Smooth muscle cell (in vitro differentiated cells): ENCODE measurements around the gene ERFL. TPM values are rescaled to one million over a fixed set of nuclear protein-coding genes. Genes with fewer than 3 reads are reported as not detected.

Experiments
- DNase-seq: peaks from one replicate; lab custom pipeline; 2025; ENCODE audit not compliant: unreplicated experiment; lab: John Stamatoyannopoulos, UW
- H2AFZ ChIP-seq: fragments of 200-600 bp; sonication (generic); 2 replicates; pipeline ENCODE4 v1.6.0; 2016; ENCODE audit warnings: antibody characterized with exemption, low read depth, mild to moderate bottlenecking
- H3F3A ChIP-seq: fragments of 200-600 bp; sonication (generic); 2 replicates; pipeline ENCODE4 v1.6.0; 2017; ENCODE audit warnings: antibody characterized with exemption, low read depth
- H3K27ac ChIP-seq: fragments of 200-600 bp; sonication (generic); 2 replicates; pipeline ENCODE4 v1.5.1; 2016; ENCODE audit warnings: low read depth, mild to moderate bottlenecking
- H3K27me3 ChIP-seq: fragments of 200-600 bp; sonication (generic); 2 replicates; pipeline ENCODE4 v1.6.1; 2016; ENCODE audit warnings: low read depth, mild to moderate bottlenecking
- H3K36me3 ChIP-seq: fragments of 200-600 bp; sonication (generic); 2 replicates; pipeline ENCODE4 v1.5.1; 2016; ENCODE audit warnings: low read depth
- H3K4me1 ChIP-seq: fragments of 200-600 bp; sonication (generic); 2 replicates; pipeline ENCODE4 v1.5.1; 2016; ENCODE audit warnings: low read depth
- H3K4me2 ChIP-seq: fragments of 200-600 bp; sonication (generic); 2 replicates; pipeline ENCODE4 v1.6.0; 2016; ENCODE audit warnings: mild to moderate bottlenecking
- H3K4me3 ChIP-seq: fragments of 200-600 bp; sonication (generic); 2 replicates; pipeline ENCODE4 v1.5.1; 2016; ENCODE audit warnings: mild to moderate bottlenecking
- H3K79me2 ChIP-seq: fragments of 200-600 bp; sonication (generic); 2 replicates; pipeline ENCODE4 v1.6.0; 2016; ENCODE audit warnings: low read depth, mild to moderate bottlenecking
- H3K9ac ChIP-seq: fragments of 200-600 bp; sonication (generic); 2 replicates; pipeline ENCODE4 v1.6.0; 2016; ENCODE audit warnings: low read depth
- H3K9me3 ChIP-seq: fragments of 200-600 bp; sonication (generic); replicated peaks from 2 replicates; pipeline ENCODE4 v1.5.1; 2016; ENCODE audit warnings: low read depth
- H4K20me1 ChIP-seq: fragments of 200-600 bp; sonication (generic); 2 replicates; pipeline ENCODE4 v1.6.0; 2016; ENCODE audit warnings: low read depth
- WGBS: methylation state at CpG from one replicate; pipeline ENCODE4 v1.1.7; 2016; ENCODE audit warnings: low lambda C conversion rate; 5-methylcytosine and 5-hydroxymethylcytosine counted together
- polyA plus RNA-seq: library from polyadenylated mRNA; unstranded; fragments of >200 nt; fragmentation: Nextera tagmentation; extraction: Ambion mirVana; gene quantifications from 2 replicates; pipeline ENCODE4 v1.2.1, GENCODE V29; 2016
- total RNA-seq: library from RNA; depleted of rRNA; stranded (reverse); fragments of >200 nt; gene quantifications from 2 replicates; pipeline ENCODE4 v1.2.3, GENCODE V29; 2014
- TF ChIP-seq, protein P1 (sequence below): fragments of 200-600 bp; sonication (generic); IDR thresholded peaks from 2 replicates; pipeline ENCODE4 v1.5.1; 2017; ENCODE audit warnings: borderline replicate concordance, mild to moderate bottlenecking, antibody characterized with exemption; ENCODE audit not compliant: insufficient read depth, poor library complexity, severe bottlenecking

Gene ERFL
- total and polyA plus RNA-seq, 2 experiments from 2014 or later: 0.09 TPM

DNA sequence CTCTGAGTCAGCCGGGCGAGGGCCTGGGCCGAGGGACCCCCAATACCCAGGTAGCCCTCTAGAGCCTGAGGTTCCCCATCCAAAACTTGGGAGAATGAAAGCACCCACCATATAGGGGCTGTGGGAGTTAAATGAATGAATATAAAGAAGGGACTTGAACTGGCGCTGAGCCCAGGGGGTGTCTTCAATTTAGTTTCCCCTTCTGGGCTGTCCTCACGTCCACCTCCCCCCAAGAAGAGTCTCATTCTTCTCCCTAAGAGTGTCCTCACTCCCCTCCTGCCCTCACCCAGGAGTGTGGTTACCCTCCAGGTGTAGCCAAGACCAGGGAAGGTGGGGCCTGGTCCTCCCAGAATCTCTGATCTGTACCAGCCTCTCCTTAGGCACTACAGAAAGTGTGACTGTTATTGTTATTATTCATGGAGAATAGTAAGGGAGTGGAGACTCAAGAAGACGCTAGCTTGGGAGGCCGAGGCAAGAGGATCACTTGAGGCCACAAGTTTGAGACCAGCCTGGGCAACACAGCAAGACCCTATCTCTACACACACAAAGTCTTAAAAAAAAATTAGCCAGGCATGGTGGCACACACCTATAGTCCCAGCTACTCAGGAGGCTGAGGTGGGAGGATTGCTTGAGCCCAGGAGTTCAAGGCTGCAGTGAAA lies 48.5 kb downstream of the ERFL start:
- 84% methylated on average over 7 of the region's 7 CpGs for WGBS

DNA sequence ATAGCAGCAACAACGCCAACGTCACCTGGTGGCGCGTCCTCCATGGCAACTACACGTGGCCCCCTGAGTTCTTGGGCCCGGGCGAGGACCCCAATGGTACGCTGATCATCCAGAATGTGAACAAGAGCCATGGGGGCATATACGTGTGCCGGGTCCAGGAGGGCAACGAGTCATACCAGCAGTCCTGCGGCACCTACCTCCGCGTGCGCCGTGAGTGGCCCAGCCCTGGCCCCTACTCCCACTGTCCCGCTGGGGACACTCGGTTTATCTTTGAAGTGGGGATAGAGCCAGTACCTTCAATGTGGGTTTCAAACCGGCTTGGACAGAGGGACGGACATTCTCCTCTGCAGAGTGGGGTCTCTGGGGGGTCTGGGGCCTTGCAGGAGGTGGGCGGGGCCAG lies 49.2 kb downstream of the ERFL start:
- WGBS: 90% methylated on average over 20 of the region's 21 CpGs
- no peak overlapping the region for H3K4me2 ChIP-seq

More for the DNA sequence above, 48.5 kb downstream of the ERFL start:
- Histone ChIP-seq H3K27ac (no peak overlapping the region), H3K36me3 (no peaks in the 10 kb centered on the region), H4K20me1 (no peaks in the 10 kb centered on the region), H3F3A (peaks cover 13% of the 10 kb centered on the region), H3K79me2 (peaks cover 5% of the 10 kb centered on the region), H3K27me3 (peaks cover 3% of the 10 kb centered on the region), H3K4me2 (no peak overlapping the region), H3K9ac (no peak overlapping the region), H3K4me1 (no peaks in the 10 kb centered on the region), H2AFZ (no peak overlapping the region), H3K4me3 (no peak overlapping the region), H3K9me3 (no peaks in the 10 kb centered on the region)
- no peak for DNase-seq
- TF ChIP-seq, protein P1, sequence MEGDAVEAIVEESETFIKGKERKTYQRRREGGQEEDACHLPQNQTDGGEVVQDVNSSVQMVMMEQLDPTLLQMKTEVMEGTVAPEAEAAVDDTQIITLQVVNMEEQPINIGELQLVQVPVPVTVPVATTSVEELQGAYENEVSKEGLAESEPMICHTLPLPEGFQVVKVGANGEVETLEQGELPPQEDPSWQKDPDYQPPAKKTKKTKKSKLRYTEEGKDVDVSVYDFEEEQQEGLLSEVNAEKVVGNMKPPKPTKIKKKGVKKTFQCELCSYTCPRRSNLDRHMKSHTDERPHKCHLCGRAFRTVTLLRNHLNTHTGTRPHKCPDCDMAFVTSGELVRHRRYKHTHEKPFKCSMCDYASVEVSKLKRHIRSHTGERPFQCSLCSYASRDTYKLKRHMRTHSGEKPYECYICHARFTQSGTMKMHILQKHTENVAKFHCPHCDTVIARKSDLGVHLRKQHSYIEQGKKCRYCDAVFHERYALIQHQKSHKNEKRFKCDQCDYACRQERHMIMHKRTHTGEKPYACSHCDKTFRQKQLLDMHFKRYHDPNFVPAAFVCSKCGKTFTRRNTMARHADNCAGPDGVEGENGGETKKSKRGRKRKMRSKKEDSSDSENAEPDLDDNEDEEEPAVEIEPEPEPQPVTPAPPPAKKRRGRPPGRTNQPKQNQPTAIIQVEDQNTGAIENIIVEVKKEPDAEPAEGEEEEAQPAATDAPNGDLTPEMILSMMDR: no peak

DNA sequence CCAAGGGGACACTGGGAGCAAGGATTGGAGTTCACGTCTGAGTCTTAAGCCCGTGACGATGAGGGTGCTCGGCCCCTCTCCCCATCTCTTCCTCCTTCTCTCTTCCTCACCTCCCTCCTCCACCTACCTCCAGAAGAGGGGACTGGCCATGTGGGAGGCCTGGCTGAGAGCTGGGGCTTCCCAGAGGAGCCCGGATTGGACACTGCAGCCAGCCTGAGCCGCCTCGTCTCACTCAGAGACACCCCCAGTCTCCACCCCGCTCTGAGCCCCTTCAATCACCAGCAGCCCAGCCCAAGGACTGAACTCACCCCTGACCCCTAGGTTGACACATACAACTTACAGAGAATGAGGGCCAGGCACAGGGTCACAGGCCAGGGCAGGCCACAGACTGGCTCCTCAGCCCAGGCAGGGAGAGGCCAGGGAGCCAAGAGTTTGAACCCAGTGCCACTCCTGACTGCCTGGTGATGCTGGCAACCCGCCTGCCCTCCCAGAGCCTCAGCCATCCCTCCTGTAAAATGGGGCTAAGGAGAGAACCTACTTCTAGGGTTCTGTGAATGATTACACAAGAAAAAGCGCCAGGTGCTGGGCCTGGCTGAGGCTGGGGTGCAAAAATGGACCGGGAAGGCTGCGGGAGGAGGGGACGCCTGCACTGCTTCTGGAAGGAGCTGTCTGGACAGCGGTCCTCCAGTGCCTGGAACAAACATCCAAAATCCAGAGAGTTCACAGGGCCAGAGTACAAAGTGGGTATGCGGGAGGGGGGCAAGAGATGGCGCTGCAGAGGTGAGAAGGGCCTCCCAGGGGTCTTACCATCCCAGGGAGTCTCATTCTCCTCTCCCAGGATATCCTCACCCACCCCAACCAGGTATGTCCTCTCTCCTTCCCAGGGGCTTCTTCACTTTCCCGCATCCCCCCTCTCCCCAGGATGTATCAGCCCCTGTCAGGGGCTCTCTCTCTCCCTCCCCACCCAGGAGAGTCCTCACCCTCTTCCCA lies 50.0 kb downstream of the ERFL start:
- Histone ChIP-seq H3K4me1 (no peaks in the 10 kb centered on the region), H3K27ac (no peak overlapping the region), H3K9ac (no peak overlapping the region), H3K36me3 (no peaks in the 10 kb centered on the region), H2AFZ (no peak overlapping the region), H4K20me1 (peaks cover 4% of the 10 kb centered on the region), H3K9me3 (no peaks in the 10 kb centered on the region), H3F3A (peaks cover 16% of the 10 kb centered on the region), H3K4me3 (no peak overlapping the region), H3K27me3 (peaks cover 3% of the 10 kb centered on the region), H3K4me2 (no peak overlapping the region), H3K79me2 (no peaks in the 10 kb centered on the region)
- TF ChIP-seq, protein P1: no peak
- DNase-seq: no peak
- 85% methylated on average over 17 of the region's 17 CpGs for WGBS

More for the DNA sequence above, 49.2 kb downstream of the ERFL start:
- H3K79me2 ChIP-seq: no peaks in the 10 kb centered on the region
- H3F3A ChIP-seq: peaks cover 13% of the 10 kb centered on the region
- no peaks in the 10 kb centered on the region for H4K20me1 ChIP-seq
- peaks cover 3% of the 10 kb centered on the region for H3K27me3 ChIP-seq
- no peaks in the 10 kb centered on the region for H3K36me3 ChIP-seq
- TF ChIP-seq, protein P1: no peak
- no peak overlapping the region for H3K4me3 ChIP-seq
- H2AFZ ChIP-seq: no peak overlapping the region
- H3K9ac ChIP-seq: no peak overlapping the region
- no peaks in the 10 kb centered on the region for H3K9me3 ChIP-seq
- no peaks in the 10 kb centered on the region for H3K4me1 ChIP-seq
- no peak overlapping the region for H3K27ac ChIP-seq
- DNase-seq: no peak
